HL-60 (cell line): Measurements from ENCODE around the gene RWDD1.

Experiments used
- TF ChIP-seq, protein P1 (sequence below): IDR thresholded peaks from one replicate; pipeline ENCODE4 v1.5.1; 2011; ENCODE audit warnings: low read length, control low read depth, inconsistent platforms; ENCODE audit not compliant: insufficient read depth
- TF ChIP-seq, protein P2 (sequence below): IDR thresholded peaks from 2 replicates; pipeline ENCODE4 v1.6.1; 2012; ENCODE audit warnings: low read depth; ENCODE audit not compliant: insufficient replicate concordance

DNA sequence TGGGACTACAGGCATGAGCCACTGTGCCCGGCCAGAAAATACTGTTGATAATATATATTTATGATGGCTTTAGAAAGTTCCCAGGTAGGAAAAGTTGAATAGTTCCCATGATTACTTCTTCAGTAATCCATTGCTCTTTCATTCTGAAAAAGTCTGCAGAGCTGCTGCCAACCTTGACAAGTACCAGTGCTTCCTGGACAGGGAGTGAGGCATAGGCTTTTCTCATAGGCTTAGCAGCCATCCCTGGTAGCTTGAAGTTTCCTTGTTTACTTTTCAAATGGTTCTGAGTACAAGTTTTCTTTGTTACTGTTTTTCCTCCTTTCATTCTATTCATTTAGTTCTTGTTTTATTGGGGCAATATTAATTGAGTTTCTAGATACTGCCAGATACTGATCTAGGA is 7.8 kb downstream of the RWDD1 start:
- TF ChIP-seq, protein P1, sequence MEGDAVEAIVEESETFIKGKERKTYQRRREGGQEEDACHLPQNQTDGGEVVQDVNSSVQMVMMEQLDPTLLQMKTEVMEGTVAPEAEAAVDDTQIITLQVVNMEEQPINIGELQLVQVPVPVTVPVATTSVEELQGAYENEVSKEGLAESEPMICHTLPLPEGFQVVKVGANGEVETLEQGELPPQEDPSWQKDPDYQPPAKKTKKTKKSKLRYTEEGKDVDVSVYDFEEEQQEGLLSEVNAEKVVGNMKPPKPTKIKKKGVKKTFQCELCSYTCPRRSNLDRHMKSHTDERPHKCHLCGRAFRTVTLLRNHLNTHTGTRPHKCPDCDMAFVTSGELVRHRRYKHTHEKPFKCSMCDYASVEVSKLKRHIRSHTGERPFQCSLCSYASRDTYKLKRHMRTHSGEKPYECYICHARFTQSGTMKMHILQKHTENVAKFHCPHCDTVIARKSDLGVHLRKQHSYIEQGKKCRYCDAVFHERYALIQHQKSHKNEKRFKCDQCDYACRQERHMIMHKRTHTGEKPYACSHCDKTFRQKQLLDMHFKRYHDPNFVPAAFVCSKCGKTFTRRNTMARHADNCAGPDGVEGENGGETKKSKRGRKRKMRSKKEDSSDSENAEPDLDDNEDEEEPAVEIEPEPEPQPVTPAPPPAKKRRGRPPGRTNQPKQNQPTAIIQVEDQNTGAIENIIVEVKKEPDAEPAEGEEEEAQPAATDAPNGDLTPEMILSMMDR: no peak
- TF ChIP-seq, protein P2, sequence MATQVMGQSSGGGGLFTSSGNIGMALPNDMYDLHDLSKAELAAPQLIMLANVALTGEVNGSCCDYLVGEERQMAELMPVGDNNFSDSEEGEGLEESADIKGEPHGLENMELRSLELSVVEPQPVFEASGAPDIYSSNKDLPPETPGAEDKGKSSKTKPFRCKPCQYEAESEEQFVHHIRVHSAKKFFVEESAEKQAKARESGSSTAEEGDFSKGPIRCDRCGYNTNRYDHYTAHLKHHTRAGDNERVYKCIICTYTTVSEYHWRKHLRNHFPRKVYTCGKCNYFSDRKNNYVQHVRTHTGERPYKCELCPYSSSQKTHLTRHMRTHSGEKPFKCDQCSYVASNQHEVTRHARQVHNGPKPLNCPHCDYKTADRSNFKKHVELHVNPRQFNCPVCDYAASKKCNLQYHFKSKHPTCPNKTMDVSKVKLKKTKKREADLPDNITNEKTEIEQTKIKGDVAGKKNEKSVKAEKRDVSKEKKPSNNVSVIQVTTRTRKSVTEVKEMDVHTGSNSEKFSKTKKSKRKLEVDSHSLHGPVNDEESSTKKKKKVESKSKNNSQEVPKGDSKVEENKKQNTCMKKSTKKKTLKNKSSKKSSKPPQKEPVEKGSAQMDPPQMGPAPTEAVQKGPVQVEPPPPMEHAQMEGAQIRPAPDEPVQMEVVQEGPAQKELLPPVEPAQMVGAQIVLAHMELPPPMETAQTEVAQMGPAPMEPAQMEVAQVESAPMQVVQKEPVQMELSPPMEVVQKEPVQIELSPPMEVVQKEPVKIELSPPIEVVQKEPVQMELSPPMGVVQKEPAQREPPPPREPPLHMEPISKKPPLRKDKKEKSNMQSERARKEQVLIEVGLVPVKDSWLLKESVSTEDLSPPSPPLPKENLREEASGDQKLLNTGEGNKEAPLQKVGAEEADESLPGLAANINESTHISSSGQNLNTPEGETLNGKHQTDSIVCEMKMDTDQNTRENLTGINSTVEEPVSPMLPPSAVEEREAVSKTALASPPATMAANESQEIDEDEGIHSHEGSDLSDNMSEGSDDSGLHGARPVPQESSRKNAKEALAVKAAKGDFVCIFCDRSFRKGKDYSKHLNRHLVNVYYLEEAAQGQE: no peak
